ENCODE measurements around the gene DOK1.

DOK1 gene

GRCh38 chr2:74597410-74597809 lies 42.9 kb downstream of the DOK1 start:
- DNase-seq (ENCODE audit: low spot score) = no peak
- no peak for FAIRE-seq

GRCh38 chr2:74599676-74600075 lies 45.2 kb downstream of the DOK1 start:
- no peak for FAIRE-seq
- no peak for DNase-seq (ENCODE audit: low spot score)

- FAIRE-seq = no peak
Observed at GRCh38 chr2:74602586-74603281, 48.2 kb downstream of the DOK1 start.

GRCh38 chr2:74603282-74604000 lies 48.9 kb downstream of the DOK1 start:
- DNase-seq (ENCODE audit: low spot score) (no peak), FAIRE-seq (no peak)

More at GRCh38 chr2:74602586-74603281, 48.2 kb downstream of the DOK1 start:
- DNase-seq (ENCODE audit: low spot score) = no peak

- FAIRE-seq = no peak
Observed at GRCh38 chr2:74606927-74607326, 52.4 kb downstream of the DOK1 start.

More at GRCh38 chr2:74606927-74607326, 52.4 kb downstream of the DOK1 start:
- DNase-seq (ENCODE audit: low spot score) = no peak
